ENCODE measurements around the gene ADRA2B.
"Not testable (repeated sequence)": the region's sequence is repeated elsewhere in the genome, so short reads cannot be mapped to it uniquely, and the experiment has no call there.

ADRA2B gene

DNA sequence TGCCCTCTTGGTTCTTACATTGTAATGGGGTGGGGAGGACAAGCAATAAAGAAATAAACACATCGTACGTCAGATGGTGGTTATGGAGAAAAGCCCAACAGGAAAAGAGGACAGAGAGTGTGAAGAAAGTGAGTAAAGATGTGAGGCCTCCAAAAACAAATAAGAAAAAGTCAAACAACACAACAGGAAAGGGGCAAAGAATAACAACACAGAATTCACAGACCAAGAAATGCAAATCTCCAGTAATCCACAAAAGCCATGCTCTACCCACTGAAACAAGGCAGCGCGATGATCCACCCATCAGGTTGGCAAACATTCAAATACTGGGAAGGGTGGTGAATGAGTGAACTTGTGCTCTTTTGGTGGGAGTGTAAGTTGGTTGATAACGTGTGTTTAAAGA is 45.5 kb upstream of the ADRA2B start:
- Histone ChIP-seq H3K79me2 (ENCODE audit: insufficient read depth, low read depth) (no peaks in the 10 kb centered on the region), H3K4me2 (no peak overlapping the region), H3K9ac (no peak overlapping the region), H3K4me3 (IDR thresholded peaks at IDR 0.05; ENCODE audit: insufficient read depth, low read depth, low read length) (no peak overlapping the region), H2AFZ (ENCODE audit: low read depth) (no peak overlapping the region), H3K27me3 (ENCODE audit: insufficient read depth, low read depth) (no peaks in the 10 kb centered on the region), H3K36me3 (ENCODE audit: insufficient read depth) (no peaks in the 10 kb centered on the region), H4K20me1 (ENCODE audit: insufficient read depth) (no peaks in the 10 kb centered on the region), H3K27ac (no peak overlapping the region), H3K4me1 (ENCODE audit: low read depth, poor library complexity, severe bottlenecking) (peaks cover 4% of the 10 kb centered on the region)
- TF ChIP-seq, protein P1, sequence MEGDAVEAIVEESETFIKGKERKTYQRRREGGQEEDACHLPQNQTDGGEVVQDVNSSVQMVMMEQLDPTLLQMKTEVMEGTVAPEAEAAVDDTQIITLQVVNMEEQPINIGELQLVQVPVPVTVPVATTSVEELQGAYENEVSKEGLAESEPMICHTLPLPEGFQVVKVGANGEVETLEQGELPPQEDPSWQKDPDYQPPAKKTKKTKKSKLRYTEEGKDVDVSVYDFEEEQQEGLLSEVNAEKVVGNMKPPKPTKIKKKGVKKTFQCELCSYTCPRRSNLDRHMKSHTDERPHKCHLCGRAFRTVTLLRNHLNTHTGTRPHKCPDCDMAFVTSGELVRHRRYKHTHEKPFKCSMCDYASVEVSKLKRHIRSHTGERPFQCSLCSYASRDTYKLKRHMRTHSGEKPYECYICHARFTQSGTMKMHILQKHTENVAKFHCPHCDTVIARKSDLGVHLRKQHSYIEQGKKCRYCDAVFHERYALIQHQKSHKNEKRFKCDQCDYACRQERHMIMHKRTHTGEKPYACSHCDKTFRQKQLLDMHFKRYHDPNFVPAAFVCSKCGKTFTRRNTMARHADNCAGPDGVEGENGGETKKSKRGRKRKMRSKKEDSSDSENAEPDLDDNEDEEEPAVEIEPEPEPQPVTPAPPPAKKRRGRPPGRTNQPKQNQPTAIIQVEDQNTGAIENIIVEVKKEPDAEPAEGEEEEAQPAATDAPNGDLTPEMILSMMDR (conservative IDR thresholded peaks at IDR 0.05; ENCODE audit: low read depth, low read length): no peak

DNA sequence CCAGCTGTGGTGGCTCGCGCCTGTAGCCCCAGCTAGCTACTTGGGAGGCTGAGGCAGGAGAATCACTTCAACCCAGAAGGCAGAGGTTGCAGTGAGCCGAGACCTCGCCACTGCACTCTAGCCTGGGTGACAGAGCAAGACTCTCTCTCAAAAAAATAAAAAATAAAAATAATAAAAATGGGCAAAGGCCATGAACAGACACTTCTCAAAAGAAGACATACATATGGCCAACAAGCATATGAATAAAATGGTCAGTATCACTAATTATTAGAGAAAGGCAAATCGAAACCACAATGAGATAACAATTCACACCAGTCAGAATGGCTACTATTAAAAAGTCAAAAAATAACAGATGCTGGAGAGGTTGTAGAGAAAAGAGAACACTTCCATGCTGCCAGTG is 44.0 kb upstream of the ADRA2B start:
- H2AFZ ChIP-seq (ENCODE audit: low read depth); H3K4me3 ChIP-seq (IDR thresholded peaks at IDR 0.05; ENCODE audit: insufficient read depth, low read depth, low read length); H3K79me2 ChIP-seq (ENCODE audit: insufficient read depth, low read depth); H4K20me1 ChIP-seq (ENCODE audit: insufficient read depth); H3K36me3 ChIP-seq (ENCODE audit: insufficient read depth); H3K9ac ChIP-seq; H3K4me2 ChIP-seq; H3K27me3 ChIP-seq (ENCODE audit: insufficient read depth, low read depth); H3K27ac ChIP-seq: not testable (repeated sequence)
- H3K4me1 ChIP-seq (ENCODE audit: low read depth, poor library complexity, severe bottlenecking): peaks cover 19% of the 10 kb centered on the region

DNA sequence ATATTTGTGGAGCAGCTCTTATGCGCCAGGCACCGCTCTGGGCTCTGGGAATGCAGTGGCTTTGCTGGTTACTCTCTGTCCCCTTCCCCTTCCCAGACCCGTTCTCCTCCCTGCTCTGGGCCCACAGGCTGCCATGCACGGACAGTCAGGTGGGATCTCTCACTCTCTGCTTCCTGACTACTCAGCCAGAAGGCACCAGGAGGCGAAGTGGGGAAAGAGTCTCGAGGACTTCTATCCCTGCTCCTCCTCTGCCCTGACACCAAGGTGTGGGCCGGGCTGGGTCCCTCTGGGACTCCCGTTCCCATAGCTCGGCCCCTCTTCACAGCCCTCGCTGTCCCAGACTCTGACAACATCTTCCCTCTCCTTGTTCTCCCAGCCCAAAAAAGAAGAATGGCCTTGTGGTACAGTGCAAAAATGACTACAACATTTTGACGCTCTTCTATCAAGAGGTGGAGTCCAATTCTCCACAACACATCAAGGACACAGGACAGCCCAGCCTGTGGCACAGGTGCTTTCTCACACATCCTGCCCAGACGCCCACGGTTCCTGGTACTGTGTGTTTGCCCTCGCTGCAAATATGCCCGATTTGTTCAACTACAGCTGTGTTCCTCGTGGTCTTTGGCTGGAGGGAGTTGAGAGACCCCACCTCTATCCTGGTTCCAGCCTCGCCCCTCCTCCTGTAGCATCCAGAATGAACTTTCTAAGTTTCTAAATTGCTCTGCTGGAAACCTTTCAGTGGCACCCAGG is 42.9 kb upstream of the ADRA2B start:
- Histone ChIP-seq H3K4me3 (IDR thresholded peaks at IDR 0.05; ENCODE audit: insufficient read depth, low read depth, low read length) (no peak overlapping the region), H3K27me3 (ENCODE audit: insufficient read depth, low read depth) (no peaks in the 10 kb centered on the region), H3K4me1 (ENCODE audit: low read depth, poor library complexity, severe bottlenecking) (peaks cover 19% of the 10 kb centered on the region), H2AFZ (ENCODE audit: low read depth) (no peak overlapping the region), H3K36me3 (ENCODE audit: insufficient read depth) (no peaks in the 10 kb centered on the region), H3K9ac (no peak overlapping the region), H3K27ac (no peak overlapping the region), H4K20me1 (ENCODE audit: insufficient read depth) (no peaks in the 10 kb centered on the region), H3K79me2 (ENCODE audit: insufficient read depth, low read depth) (no peaks in the 10 kb centered on the region), H3K4me2 (no peak overlapping the region)
- TF ChIP-seq, protein P1 (conservative IDR thresholded peaks at IDR 0.05; ENCODE audit: low read depth, low read length): no peak

DNA sequence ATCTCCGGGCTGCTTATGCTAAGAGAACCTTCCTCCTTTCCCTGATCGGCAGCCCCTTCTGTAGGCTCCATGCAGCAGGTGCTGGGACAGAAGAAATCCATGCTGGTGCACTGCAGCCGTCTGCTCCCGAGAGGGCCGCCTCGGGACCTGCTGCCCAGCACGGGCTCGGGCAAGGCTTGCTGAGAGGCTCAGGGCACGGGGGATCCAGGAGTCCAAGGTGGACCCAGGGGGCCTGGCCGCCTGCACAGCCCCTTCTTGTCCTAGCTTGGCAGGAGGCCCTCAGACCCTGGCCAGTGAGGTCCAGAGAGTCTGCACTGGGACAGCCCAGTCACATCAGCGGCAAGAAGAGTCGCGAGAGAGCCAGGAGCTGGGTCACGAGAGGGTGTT is 42.2 kb upstream of the ADRA2B start:
- no peak overlapping the region for H3K9ac ChIP-seq
- no peaks in the 10 kb centered on the region for H3K27me3 ChIP-seq (ENCODE audit: insufficient read depth, low read depth)

More for the DNA sequence above, 42.2 kb upstream of the ADRA2B start:
- TF ChIP-seq, protein P1 (conservative IDR thresholded peaks at IDR 0.05; ENCODE audit: low read depth, low read length): no peak
- peaks cover 19% of the 10 kb centered on the region for H3K4me1 ChIP-seq (ENCODE audit: low read depth, poor library complexity, severe bottlenecking)
- H3K4me2 ChIP-seq: no peak overlapping the region
- H3K4me3 ChIP-seq (IDR thresholded peaks at IDR 0.05; ENCODE audit: insufficient read depth, low read depth, low read length): no peak overlapping the region
- H3K36me3 ChIP-seq (ENCODE audit: insufficient read depth): no peaks in the 10 kb centered on the region
- no peaks in the 10 kb centered on the region for H4K20me1 ChIP-seq (ENCODE audit: insufficient read depth)
- no peaks in the 10 kb centered on the region for H3K79me2 ChIP-seq (ENCODE audit: insufficient read depth, low read depth)
- H2AFZ ChIP-seq (ENCODE audit: low read depth): no peak overlapping the region
- H3K27ac ChIP-seq: no peak overlapping the region
